NCI-H446 (cell line): ENCODE results near the gene HIRIP3.
A peak's percentile ranks its signal among the peaks of the same experiment; 100 is the strongest.

Experiments
- DNase-seq, 2 experiments: peaks; one replicate each; lab custom pipeline; 2025; lab: John Stamatoyannopoulos, UW

HIRIP3 gene

DNA sequence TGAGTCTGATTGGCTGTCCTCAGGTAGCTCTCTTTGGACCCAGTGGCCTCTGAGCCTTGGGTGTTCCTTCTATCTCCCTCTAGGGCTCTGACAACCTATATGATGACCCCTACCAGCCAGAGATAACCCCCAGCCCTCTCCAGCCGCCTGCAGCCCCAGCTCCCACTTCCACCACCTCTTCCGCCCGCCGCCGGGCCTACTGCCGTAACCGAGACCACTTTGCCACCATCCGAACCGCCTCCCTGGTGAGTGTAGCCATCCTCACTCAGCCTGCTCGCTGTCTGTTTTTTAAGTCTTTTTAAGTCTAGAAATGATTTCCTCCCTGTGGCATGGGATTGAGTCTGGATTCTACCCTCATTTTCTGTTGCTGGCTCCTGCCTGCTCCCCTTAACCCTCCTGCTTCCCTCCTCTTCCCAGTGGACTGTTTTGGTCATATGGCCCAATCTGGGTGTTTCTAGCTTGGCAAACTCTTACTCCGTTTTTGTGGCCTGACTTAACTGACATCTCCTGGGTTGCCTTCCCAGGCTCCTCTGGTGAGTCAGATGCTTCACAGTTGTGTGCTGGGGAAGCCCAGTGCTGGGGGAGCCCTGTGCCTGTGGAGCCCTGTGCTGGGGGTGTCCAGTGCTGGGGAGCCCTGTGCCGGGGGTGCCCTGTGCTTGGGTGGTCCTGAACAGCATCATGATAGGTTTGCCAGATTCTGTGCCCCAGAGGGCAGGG lies 11.8 kb downstream of the HIRIP3 start:
- no peak for DNase-seq

DNA sequence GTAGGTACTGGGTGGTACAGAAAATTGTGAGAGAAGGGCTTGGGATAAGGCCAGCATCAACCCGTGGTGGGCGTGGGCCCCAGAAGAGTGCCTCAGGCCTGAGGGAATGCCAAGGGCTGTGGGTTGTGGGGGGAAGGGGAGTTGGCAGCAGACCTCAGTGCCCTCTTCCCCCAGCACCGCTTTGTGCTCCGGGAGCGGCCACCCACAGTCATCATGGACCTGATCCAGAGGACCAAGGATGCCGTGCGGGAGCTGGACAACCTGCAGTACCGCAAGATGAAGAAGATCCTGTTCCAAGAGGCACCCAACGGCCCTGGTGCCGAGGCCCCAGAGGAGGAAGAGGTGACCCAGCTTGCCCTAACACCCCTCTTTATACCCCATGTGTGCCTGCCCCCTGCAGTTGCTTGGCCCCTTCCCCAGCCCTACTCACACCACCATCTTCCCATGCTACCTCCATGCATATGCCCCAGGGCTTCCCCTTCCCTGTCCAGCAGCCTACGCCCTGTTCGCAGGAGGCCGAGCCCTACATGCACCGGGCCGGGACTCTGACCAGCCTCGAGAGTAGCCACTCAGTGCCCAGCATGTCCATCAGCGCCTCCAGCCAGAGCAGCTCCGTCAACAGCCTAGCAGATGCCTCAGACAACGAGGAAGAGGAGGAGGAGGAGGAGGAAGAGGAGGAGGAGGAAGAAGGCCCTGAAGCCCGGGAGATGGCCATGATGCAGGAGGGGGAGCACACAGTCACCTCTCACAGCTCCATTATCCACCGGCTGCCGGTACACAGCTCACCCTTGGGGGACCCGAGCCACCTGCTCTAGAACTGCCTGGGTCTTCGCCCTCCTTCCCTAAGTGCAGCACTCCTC lies 12.6 kb downstream of the HIRIP3 start:
- DNase-seq, result no peak

DNA sequence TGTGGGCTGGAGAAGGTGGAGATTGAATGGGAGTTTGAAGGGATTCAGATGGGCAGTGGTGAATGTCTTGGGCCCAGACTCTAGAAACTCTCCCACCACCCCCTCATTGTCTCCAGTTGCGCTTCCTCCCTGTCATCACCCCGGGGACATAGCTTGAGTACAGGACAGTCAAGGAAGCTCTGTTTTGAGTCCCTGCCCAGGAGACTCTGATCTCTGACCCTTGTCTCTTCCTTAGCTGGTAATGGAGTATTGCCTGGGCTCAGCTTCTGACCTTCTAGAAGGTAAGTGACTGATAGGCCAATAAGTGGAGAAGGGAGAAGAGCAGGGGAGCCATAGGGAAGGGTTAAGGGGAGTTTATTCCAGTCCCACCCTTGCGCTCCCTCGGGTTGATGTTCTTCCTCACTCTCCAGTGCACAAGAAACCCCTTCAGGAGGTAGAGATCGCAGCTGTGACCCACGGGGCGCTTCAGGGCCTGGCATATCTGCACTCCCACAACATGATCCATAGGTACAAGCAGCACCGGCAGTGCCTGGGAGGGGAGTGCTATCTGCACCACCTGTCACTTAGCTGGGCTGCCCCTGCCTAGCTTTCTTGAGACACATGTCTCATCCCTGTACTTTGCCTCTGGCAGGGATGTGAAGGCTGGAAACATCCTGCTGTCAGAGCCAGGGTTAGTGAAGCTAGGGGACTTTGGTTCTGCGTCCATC lies 16.7 kb downstream of the HIRIP3 start:
- no peak for DNase-seq

DNA sequence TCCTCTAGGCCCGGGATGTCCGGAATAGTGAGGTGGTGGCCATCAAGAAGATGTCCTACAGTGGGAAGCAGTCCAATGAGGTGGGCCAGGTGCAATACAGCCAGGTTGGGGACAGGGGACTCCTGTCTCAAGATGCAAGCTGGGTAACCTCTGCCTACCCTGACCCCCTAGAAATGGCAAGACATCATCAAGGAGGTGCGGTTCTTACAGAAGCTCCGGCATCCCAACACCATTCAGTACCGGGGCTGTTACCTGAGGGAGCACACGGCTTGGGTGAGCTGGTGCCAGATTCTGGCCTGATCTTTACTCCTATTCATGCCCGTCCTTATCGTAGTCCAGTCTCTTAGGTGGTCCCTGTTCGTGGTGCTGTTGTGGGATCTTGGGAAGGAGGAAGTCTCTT lies 17.3 kb downstream of the HIRIP3 start:
- DNase-seq, result no peak

DNA sequence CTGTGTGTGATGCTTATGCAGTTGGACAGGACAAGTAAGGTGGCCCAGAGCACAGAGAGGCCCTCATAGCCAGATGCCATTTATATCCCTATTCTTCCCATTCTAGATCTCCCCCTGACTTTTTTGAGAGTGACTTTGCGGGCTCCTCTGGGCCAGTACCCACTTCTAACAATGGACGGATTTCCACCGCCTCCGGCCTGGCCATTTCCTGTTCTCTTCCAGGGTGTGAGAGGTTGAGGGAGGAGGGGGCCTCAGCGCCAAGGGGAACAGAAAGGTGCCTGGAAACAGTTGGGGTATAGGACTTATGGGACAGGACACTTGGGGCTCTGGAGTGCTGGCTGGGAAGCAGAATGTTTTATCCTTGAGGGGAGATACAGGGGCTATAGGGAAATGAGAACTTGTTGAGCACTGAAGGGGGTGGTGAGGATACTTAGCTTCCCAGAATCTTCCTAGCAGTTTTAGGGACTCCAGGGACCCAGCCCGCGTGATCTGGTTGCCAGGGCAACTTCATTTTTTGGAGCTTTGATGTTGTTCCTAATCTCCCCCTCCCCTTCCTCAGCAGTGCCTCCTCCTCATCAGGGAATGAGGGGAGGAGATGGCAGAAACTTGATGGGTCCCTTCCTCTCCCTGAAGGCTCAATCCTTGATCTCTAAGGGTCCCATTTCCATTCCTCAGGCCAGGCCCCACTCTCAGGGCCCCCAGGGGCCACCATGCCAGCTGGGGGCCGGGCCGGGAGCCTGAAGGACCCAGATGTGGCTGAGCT lies 18.2 kb downstream of the HIRIP3 start:
- no peak for DNase-seq

DNA sequence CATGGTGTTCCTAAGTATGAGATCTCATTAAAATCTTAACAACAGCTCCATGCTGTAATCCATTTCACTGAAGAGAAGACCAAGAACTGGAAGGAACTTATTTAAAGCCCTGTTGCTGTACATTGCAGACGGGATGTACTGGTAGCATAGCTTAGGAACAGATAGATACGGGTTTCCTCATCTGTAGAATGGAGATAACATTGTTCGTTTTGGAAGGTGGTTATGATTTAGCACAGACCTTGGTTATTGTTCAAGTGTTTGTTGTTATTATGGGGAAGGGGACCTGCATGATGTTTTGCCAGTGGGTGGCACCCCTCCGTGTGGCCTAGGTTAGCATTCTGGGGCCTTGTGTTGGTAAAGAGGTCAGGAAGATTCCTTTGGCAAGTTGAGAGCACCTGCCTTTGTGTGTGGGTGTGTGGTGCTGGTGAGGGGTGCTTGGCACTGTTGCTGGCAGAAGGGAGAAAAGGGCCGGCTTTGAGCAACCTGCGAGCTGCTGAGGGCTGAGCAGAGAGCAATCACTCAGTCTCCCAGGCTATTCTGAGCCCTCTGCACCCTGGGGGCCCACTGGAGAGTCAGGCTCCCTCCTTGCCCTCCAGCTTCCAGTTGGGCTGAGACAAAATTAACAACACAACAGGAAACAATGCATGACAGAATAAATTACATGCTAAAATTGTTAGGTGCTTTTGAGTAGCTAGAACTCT lies 19.5 kb downstream of the HIRIP3 start:
- no peak for DNase-seq

DNA sequence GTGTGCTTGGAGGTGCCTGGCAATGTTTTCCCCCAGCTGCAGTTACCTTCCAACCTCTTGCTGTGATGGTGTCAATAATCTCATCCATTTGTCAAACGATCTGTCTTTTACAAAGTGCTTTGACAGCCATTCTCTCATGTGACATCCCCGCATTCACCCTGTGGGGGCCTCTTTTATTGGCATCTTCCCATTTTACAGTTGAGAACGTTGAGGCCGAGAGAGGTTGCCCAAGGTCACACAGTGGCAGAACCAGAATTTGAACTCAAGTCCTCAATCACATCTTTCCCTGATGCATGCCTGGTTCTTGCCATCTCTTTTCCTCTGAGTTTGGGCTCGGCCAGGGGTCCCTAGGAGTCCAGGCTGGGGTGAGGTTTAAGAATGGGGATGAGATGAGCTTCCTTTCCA lies 20.3 kb downstream of the HIRIP3 start:
- no peak for DNase-seq

DNA sequence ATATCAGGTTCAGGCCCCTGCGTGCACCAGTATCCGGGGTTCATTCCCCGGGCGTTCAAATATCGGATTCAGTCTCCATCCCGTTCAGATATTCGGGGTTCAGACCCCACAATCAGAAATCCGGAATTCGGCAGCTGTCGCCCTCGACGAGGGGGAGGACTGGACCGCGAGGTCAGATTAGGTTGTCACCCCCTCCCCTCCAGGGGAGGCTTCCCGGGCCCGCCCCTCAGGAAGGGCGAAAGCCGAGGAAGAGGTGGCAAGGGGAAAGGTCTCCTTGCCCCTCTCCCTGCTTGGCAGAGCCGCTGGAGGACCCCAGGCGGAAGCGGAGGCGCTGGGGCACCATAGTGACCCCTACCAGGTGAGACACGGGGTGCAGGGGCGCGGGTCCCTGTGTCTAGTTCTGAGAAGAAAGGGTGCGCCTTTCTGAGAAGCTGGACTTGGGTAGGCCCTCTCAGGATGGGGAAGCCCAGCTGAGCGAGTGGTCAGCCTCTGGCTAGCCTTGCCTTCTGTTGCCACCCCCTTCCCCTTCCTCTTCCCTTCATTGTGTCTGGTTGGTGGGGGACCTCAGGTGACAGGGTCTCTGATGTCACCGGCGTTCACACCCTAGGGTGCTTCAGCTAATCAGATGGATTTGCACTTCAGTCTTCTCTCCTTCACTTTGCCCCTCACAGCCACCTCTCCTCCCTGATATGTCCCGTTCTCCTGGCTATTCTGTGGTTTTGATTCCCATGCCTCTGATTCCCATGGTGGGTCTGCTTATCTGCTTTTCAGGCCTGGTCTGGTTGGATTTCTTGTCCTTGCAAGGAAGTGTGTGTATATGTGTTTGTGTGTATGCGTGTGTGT lies 20.9 kb downstream of the HIRIP3 start:
- no peak for DNase-seq

DNA sequence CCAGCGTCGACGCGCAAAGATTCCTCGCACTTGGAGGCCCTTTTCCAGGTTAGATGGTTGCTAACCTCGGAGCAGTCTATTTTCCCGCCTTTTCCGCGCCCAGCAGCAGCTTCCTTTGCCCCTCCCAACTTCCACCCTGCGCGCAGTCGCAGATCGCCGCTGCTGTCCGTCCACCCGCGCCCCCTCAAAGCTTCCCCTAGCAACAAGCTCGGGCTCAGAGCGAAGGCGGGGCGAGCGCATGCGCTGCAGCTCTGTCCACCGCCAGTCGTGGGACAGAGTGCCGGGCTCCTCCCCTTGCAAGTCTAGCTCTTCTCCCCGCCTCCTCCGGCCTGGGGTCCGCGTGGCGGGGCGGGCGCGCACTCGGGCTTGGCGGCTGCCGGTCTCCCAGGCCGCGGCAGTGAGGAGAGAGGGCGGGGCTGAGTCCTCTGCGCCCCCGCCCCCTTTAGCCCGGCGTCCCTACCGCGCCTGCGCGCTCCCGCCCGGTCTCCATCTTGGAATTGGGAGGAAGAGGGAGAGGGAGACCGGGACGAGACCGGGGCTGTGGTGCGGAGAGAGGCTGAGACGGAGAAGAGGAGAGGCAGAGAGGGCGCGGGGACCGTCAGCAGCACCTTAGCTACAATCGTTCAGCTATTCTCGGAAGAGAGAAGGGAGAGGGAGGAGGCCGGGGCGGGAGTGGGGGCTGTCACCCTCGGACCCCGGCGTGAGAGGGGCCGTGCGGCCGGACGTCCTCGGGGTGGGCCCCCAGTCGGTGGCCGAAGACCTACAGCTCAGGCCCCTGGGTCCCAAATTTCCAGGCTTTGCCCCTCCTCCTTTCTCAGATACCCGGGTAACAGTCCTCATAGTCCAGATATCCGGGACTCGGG lies 21.8 kb downstream of the HIRIP3 start, which contains the start of gene TAOK2:
TAOK2 (plus strand) TSS at position 485 of the 863 bp plus-strand sequence. CDS start 3,905 bp downstream, outside the sequence.
- DNase-seq, result peak; percentile 94 to 99

DNA sequence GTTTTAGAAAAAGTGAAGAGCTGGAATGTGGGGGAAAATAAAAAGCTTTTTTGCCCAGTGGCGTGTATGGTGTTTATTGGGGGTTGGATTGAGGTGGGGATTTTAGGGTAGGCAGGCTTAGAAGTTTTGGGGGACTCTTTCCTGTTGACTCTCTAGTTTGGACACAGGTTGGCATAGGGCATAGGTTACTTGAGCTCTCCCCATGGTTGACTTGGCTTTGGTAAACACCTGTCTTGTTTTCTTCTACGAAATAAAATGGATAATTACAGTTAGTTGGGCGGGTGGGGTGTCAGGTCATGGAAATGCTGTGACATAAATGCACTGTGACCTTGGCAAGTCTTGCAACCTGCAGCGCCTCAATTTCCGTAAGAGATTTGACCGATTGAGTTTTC lies 22.4 kb downstream of the HIRIP3 start:
- DNase-seq, result no peak

DNA sequence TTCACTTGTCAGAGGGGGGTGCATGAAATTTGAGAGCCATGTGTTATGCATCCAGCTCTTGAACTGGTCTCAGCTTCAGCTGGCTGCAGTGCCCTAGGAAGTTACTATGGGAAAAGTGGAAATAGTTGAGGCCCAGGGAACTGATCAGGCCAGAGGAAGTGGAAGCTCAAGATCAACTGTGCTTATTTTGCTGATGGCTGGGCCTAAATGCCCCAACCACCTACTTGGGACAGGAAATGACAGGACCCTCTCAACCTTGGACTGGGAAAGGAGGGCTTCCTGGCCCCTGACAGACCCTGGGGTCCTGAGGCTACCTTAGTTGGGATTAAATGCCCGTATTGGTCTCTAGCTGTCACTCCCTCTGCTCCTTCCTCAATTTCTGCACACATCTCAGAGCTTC lies 22.9 kb downstream of the HIRIP3 start:
- no peak for DNase-seq

DNA sequence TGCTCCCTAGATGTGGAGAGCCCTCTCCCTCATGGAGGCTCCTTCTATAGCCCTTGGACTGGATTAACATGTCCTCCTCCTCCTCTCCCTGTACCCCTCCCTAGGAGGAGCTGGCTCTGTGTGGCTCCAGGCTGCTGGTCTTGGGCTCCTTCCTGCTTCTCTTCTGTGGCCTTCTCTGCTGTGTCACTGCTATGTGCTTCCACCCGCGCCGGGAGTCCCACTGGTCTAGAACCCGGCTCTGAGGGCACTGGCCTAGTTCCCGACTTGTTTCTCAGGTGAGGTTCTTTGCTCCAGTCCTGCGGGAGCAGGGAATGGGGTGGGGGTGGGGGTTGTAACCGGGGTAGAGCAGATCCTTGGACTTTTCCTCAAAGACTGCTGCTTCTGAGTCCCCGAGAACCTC lies 24.1 kb downstream of the HIRIP3 start:
- DNase-seq, result no peak

DNA sequence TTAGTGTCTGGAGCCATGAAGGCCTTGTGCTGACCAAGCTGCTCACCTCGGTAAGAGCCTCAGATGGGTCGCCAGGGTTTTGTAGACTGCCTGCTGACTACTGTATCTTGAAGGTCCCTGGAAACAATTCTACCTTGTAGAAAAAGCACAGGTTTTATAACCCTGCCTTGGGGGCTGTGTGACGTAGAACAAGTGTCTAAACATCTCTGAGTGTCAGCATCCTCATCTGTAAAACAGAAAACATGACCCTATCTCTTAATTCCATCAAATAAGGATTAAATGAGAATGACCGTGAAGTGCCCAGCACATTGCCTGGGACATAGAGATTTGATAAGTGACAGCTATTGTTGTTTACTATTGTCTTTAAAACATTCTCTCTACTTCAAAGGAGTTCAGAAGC lies 27.2 kb downstream of the HIRIP3 start:
- DNase-seq, result no peak

DNA sequence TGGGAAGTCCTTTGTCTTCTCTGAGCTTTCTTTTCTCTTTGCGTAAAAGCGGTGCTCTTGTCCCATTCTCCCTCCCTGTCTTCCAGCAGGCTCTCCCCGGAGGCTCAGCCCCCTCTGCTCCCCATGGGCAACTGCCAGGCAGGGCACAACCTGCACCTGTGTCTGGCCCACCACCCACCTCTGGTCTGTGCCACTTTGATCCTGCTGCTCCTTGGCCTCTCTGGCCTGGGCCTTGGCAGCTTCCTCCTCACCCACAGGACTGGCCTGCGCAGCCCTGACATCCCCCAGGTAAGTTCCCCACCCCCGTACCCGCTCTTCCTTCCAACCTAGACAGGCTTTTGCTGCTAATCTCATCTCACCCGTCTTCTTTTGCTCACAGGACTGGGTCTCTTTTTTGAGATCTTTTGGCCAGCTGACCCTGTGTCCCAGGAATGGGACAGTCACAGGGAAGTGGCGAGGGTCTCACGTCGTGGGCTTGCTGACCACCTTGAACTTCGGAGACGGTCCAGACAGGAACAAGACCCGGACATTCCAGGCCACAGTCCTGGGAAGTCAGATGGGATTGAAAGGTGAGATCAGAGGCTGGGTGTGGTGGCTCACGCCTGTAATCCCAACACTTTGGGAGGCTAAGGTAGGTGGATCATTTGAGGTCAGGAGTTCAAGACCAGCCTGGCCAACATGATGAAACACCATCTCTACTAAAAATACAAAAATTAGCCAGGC lies 32.2 kb downstream of the HIRIP3 start:
- DNase-seq, result no peak

DNA sequence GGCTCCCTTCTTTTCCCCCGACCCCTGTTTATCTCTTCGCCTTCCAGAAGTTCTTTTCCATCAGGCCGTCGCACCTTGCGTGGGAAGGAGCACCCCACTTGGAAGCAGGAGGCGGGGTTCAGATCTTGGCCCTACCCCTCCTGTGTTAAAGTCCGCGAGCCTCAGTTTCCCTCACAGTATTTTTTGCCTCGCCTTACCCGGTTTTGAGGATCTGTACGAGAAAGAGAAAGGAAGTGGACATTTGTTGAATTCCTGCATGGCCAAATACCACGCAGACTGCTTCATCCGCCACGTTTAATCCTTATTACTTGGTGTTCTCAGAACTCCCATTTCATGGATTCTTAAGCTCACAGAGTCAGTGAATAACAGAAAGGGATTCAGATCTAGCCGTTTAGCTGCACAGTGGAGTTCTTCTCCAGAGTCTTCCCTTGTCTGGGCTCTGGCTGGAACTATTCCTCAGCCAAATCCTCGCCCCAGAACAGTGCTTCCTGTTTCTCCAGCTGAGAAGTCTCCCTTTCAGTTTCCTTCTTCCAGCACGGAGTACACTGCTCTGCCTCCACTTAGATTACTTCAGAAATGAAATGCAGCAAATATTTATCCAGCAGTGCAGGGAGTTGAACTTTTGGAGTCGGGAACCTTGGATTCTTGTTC lies 32.9 kb downstream of the HIRIP3 start:
- no peak for DNase-seq

DNA sequence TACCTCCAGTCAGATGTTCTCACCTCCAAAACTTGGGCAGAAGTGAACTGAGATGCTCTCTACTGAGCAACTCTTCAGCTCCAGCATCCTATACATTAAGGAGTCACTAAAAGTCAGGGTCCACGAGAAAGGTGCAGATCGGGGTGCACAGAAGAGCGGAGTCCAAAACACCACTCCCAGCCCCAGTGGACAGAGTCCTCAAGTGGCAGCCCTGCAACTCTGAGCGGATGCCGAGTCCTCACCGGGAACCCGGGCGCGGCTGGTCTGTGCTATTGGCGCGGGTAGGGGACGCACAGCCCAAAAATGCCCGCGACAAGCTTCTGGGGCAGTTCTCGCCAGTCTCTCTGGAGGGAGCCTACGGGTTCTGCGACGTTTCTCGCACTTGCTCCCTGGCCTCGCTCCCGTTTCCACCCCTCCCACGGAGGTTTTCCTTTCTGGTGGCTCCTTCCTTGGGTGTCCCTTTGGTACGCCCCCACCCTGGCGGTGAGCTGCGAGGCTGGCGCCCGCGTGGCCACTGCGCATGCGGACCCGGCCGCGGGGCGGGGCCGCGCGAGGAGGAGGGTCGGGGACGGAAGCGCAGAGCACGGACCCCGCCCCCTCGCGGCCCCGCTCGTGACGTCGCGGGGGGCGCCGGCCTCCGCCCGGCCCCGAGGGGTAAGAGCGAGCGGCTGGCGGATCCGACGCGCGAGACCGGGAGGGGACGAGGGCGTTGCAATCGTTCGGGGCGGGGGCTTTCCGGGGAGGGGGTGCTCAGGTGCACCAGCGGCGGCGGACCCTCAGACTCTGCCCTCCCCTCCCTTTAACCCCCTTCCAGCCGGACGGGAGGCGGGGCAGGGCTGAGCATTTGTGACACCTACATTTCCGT lies 33.7 kb downstream of the HIRIP3 start, which contains the start of gene TMEM219:
TMEM219 (plus strand) TSS at position 601 of the 865 bp plus-strand sequence. CDS start 1,065 bp downstream, outside the sequence.
- DNase-seq, result peak; percentile 71 to 93

DNA sequence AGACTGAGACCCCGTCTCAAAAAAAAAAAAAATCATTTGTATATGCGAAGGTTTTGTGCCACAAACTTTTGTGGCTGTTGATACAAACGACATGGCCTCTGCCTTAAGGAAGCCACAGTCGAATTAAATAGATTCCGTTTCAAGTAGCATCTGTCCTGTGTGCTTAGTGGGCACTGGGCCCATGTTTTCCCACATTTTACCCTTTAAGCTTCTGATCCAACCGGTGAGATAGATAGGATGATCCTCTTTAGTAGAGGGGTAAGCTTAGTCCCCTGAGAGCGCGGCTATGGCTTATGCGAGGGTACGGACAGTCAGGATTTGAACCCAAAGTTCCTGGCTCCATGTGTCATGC lies 34.3 kb downstream of the HIRIP3 start:
- no peak for DNase-seq
